GM12873 (cell line): ENCODE measurements around the gene ACVR2B.

Source experiments
- CTCF ChIP-seq: IDR thresholded peaks from 2 replicates; pipeline ENCODE4 v1.5.1; 2012; ENCODE audit warnings: low read depth, mild to moderate bottlenecking, moderate library complexity, low read length, control low read depth; ENCODE audit not compliant: insufficient read depth; ENCODE audit errors: missing control alignments

The ACVR2B gene

GRCh38 chr3:38534180-38534579 is 80.5 kb downstream of the ACVR2B start:
- TF ChIP-seq CTCF: no peak

GRCh38 chr3:38534604-38535003 is 80.9 kb downstream of the ACVR2B start:
- TF ChIP-seq CTCF: no peak

- no peak for TF ChIP-seq CTCF
Observed at GRCh38 chr3:38536671-38537070, 83.0 kb downstream of the ACVR2B start.

GRCh38 chr3:38538773-38539353 is 85.2 kb downstream of the ACVR2B start:
- TF ChIP-seq CTCF: no peak

- no peak for TF ChIP-seq CTCF
Observed at GRCh38 chr3:38541806-38542205, 88.1 kb downstream of the ACVR2B start.
